ENCODE measurements around the gene HPCAL1.

The HPCAL1 gene

DNA sequence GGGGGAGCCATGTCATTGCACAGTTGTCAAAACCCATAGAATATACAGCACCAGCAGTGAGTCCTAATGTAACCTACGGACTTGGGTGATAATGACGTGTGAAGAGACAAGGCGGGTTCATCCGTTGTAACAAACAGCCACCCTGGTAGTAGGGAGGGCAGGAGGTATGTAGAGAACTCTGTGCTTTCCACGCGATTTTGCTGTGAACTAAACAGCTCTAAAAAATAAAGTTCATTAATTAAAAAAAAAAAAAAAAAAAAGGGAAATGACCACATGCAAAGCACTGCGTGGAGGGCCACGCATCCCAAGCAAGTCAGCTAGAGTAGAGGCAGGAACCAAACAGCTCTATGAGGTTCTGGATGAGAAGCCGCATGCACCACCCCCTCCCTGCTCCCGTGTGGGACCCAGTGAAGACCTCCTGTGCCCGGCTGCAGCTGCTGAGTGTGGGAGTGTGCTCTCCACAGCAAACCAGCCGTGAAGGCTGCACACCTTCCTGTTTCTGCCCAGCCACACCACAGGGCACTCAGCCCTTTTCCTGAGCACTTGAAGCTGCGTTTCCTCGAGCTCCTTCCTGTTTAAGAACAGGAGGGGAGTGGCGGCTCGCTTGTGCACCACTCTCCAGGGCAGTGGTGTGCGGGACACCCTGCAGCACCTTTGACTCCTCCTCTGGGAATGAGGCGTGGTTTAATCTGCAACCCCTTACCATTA lies 79.8 kb downstream of the HPCAL1 start:
- in situ Hi-C loops (cut with MboI; ENCODE audit: low sequenced_read_pairs): no loop called here

GRCh38 chr2:10383960-10384734 lies 81.4 kb downstream of the HPCAL1 start:
- in situ Hi-C loops (cut with MboI; ENCODE audit: low sequenced_read_pairs): no loop called here

DNA sequence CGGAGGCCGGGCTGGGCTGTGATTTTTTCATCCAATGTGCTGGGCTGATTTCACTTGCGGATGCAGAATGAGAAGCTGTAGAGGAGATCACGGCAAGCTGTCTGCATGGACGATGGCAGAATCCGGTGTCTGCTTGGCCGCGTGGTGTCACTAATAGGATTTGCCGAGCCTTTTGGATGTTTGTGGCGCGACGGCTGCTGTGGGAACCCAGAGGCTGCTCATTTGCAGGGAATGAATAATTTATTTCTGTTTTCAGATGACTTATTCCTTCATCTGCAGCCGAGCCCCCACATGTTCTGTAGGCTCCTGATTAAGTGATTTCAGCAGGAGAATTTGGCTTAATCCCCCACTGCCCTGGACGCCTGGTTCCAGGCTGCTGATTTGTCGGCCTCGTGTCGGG lies 82.8 kb downstream of the HPCAL1 start:
- in situ Hi-C loops (cut with MboI; ENCODE audit: low sequenced_read_pairs): no loop called here

DNA sequence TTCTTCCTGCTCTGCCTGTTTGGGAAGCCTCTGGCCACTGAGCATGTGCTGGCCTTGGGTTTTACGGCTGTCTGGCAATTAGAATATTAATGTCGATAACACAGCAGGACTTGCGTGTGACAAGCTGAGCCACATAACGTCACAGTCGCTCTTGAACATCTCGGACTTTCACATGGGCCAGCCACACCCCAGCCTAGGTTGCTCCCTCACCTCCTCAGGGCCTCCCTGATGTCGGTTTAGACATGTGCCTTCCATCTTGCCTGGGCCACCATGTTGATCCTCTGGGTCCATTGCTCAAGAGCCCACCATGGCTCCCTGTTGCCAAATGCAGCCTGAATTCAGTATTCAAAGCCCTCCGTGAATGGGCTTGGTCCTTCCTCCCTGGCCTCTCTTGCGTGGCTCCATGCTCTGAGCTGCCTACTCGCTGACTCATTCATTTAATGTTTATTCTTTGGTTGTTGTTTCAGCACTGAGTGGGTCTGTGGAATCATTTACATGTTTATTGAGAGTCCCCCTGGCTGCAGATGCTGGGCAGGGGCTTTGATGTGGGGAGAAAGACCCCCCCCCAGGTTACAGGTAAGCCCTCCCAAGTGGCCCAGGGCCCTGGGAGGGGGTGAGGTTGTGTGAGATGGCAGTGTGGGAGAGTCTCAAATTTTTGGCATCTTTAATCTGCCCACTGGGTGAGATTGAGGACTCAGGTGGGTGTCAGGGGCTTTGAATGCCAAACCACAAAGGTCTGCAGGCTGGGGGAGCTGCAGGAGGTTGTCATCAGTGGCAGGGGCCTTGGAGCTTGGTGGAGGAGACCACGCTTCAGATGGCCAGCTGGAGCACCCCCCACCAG lies 83.4 kb downstream of the HPCAL1 start:
- in situ Hi-C loops (cut with MboI; ENCODE audit: low sequenced_read_pairs): no loop called here

DNA sequence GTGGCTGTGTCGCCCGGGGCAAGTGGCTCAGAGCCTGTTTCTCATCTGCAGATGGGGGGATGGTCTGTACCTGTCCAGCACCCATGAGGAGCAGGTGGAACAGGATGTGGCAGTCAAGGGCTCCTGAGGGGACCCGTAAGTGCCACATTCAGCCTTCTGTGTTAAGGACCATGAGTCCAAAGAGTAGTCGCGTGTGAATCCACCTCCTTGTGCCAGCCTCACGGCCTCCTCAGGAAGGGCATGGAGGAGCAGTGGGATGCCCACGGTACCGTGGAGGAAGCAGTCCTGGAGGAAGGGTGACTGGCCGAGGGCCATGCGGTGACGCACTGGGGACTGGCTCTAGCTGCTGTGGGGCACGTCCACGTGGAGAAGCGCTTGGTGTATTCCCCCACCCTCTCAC lies 84.3 kb downstream of the HPCAL1 start:
- in situ Hi-C loops (cut with MboI; ENCODE audit: low sequenced_read_pairs): no loop called here

DNA sequence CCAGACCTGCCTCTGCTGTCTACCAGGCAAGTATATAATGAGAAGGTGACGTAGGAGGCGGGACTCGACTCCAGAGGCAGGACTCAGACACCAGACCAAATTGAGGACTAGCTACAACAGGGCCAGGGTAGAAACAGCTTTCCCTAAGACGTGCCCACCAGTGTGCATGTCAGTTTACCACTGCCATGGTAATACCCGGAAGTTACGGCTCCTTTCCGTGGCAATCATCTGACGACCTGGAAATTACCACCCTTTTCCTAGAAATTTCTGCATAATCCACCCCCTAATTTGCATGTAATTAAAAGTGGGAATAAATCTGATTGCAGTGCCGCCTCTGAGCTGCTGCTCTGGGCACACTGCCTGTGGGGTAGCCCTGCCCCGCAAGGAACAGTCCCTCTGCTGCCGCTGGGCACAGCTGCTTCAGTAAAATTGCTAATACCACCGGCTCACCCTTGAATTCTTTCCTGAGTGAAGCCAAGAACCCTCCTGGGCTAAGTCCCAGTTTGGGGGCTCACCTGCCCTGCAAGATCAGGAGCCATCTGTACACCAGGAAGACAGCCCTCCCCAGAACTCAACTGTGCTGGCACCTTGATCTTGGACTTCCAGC lies 86.4 kb downstream of the HPCAL1 start:
- in situ Hi-C loops (cut with MboI; ENCODE audit: low sequenced_read_pairs): no loop called here

DNA sequence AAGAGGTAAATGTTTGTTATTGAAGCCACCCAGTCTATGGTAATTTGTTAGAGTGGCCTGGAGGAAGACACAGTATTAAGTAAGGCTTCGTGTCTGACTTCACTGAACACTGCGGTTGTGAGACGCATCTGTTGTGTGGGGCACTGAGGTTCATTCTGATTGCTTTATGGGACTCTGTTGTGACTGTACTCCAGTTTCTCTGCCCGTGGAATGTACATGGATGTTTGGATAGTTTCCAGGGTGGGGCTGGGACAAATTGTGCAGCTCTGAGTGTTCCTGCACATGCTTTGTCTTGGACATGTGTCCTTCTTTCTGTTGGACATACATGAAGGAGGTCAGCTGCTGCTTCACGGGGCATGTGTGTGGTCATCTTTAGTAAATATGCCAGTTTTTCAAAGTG lies 86.9 kb downstream of the HPCAL1 start:
- in situ Hi-C loops (cut with MboI; ENCODE audit: low sequenced_read_pairs): no loop called here

GRCh38 chr2:10390369-10390801 lies 87.7 kb downstream of the HPCAL1 start:
- in situ Hi-C loops (cut with MboI; ENCODE audit: low sequenced_read_pairs): no loop called here

DNA sequence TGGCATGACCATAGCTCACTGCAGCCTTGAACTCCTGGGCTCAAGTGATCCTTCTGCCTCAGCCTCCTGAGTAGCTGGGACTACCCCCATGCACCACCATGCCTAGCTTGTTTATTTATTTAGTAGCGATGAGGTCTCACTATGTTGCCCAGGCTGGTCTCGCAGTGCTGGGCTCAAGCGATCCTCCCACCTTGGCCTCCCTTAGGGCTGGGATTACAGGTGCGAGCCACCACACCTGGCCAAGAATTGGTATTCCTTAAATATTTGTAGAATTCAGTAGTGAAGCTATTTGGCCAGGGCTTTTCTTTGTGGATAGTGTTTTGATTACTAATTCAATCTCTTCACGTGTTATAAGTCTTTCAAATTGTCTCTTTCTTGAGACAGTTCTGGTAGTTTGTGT lies 89.4 kb downstream of the HPCAL1 start:
- in situ Hi-C loops (cut with MboI; ENCODE audit: low sequenced_read_pairs): no loop called here

- in situ Hi-C loops (cut with MboI; ENCODE audit: low sequenced_read_pairs): no loop called here
These were observed 89.8 kb downstream of the HPCAL1 start for GRCh38 chr2:10392548-10392947.

DNA sequence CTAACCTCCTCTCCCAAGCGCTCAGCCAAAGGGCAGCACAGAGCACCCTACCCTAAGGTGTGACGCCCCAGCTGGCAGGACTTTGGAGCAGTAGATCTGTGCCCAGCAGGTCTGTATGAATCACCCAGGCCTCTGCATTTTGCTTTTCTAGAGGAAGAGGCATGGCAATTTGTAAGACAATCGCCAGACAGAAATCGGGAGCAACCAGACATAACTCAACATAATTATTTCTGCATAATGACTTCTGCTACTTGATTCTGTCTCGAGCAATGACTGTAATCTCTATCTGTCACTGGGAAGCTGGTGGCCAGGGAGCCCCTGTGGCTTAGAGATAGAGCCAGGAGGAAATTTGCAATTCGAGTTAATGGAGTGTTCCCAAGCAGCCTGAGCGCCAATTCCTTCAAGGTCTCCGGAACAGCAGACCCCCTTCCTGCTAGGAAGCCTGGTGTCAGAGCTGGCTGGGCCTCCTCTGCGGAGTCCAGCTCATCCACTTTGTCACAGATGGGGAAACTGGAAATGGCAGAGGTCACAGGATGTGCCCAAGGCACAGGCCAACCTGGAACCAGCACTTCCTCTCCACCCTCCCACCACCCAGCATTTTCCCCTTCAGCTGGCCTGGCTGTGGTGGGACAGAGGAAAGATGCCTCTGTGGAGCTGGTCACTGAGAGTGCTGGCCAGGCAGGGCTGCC lies 90.4 kb downstream of the HPCAL1 start:
- in situ Hi-C loops (cut with MboI; ENCODE audit: low sequenced_read_pairs): no loop called here

DNA sequence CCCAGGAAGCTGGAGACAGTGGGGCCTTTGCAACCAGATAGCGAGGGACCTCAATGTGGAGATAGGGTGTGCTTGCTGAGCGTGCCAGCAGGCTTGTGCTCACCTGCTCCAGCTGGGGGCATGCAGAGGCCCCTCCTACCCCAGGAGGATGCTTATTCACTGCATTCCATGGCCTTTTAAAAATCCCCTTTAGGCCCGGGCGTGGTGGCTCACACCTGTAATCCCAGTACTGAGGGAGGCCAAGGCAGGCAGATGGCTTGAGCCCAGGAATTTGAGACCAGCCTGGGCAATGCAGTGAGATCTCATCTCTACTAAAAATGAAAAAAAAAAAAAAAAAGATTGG lies 90.9 kb downstream of the HPCAL1 start:
- in situ Hi-C loops (cut with MboI; ENCODE audit: low sequenced_read_pairs): no loop called here

DNA sequence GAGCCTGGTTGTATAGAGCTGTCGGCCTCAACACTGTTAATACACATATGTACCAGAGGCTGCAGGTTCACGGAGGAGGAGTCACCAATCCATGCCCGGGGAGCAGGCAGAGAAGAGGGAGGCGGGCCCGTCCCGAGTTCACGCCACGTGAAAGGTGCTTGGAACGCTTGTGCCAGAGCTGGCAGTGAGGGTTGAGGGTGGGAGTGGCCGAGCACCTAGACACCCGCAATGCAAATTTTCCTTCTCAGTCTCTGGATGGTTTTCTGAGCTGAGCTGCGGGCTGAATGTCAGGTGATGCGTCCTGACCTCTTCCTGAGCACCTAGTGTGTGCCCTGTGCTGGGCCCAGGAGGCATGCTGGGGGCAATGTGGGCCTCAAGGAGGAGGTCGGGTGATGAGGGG lies 93.2 kb downstream of the HPCAL1 start:
- in situ Hi-C loops (cut with MboI; ENCODE audit: low sequenced_read_pairs): no loop called here

GRCh38 chr2:10396464-10396863 lies 93.8 kb downstream of the HPCAL1 start:
- in situ Hi-C loops (cut with MboI; ENCODE audit: low sequenced_read_pairs): no loop called here

GRCh38 chr2:10397297-10397875 lies 94.7 kb downstream of the HPCAL1 start:
- in situ Hi-C loops (cut with MboI; ENCODE audit: low sequenced_read_pairs): no loop called here

DNA sequence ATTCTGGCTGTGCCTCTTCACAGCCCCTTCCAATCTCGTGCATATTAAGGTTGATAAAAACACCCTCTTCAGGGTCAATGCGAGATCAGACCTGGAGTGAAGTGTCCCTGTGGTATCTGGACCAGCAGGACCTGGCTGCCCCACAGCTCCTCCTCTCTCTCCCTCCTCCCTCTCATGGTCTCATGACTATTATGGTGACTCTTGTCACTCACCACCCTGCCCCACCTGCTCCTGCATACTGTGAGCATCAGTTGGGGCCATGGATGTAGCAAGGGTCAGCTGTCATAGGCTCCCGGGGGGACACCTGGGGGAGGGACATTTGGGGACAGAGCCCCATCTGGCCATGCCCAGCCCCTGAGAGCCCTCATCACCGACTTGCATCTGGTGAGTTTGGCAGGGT lies 95.2 kb downstream of the HPCAL1 start:
- in situ Hi-C loops (cut with MboI; ENCODE audit: low sequenced_read_pairs): no loop called here

DNA sequence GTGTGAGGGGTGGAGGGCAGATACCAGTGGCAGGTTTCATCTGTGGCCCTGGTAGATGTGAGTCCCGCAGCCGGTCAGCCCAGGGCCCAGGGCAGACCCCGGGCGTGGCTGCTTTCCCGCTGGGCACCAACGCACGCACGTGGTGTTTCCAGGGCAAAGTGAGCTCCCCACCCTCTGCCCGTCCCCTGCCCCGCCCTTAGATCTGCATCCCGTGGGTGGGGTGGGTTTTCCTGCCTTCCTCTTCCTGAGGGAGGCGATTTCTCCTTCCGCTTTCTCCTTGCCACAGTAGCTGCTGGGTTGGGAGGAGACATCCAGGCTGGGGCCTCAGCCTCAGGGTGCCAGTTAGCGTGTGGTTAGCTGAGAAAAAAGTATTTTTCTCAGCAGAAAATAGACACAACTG lies 95.8 kb downstream of the HPCAL1 start:
- in situ Hi-C loops (cut with MboI; ENCODE audit: low sequenced_read_pairs): no loop called here

DNA sequence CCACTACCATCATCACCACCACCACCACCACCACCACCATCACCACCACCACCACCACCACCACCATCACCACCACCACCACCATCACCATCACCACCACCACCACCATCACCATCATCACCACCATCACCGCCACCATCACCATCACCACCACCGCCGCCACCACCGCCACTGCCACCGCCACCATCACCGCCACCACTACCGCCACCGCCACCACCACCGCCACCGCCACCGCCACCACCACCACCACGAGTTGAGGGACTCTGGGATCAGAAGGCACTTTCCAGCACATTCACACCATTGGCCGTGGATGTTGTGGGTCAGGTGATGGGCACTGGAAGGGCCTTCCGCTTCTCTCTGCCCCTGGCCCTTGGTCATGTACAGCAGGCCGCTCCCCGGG lies 96.7 kb downstream of the HPCAL1 start:
- in situ Hi-C loops (cut with MboI; ENCODE audit: low sequenced_read_pairs): no loop called here

DNA sequence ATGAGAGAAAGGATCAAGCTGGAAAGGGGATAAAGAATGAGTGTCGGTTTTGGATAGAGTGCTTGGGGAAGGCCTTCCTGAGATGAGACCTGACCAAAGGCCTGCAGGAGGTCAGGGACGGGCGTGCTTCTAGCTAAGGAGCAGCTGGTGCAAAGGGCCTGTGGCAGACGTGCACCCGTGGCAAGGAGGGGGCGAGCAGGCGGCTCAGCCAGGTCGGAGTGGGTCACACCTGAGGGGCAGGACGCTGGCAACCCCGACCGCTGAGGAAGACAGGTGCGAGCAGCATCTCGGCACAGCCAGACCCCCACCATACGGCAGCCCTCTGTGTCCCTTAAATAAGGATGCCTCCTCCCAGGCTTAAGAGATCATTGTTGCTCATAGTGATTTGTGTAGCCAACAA lies 97.3 kb downstream of the HPCAL1 start:
- in situ Hi-C loops (cut with MboI; ENCODE audit: low sequenced_read_pairs): no loop called here

DNA sequence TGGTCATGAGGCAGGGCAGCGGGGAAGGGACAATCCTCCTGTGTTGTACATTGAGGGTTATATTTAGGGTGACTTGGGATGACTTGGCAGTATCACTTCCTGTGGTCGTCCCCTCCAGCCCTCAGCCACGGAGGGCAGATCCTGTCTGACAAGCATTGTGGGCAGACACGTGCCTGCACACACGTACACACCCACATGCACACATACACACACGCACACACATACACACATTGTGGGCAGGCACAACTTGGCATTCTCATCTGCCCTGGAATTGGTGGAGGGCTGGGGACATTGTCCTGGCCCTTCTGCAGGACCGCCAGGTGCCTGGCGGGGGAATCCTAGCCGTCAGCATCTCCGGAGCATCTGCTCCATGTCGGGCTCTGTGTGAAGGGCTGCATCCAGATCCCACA lies 97.9 kb downstream of the HPCAL1 start:
- in situ Hi-C loops (cut with MboI; ENCODE audit: low sequenced_read_pairs): no loop called here

Data from hTERT RPE-1 (cell line).